PC-3 (cell line): ENCODE data around the gene CHML.

Source experiments
- EZH2 ChIP-seq: fragments of 300-600 bp; sonication (generic); IDR thresholded peaks from one replicate; pipeline ENCODE4 v1.6.1; 2017; ENCODE audit warnings: antibody characterized with exemption, mild to moderate bottlenecking, low read length; ENCODE audit not compliant: unreplicated experiment
- EZH2phosphoT487 ChIP-seq: fragments of 300-600 bp; sonication (generic); IDR thresholded peaks from 2 replicates; pipeline ENCODE4 v1.6.1; 2018; ENCODE audit warnings: mild to moderate bottlenecking, antibody characterized with exemption, low read length, borderline replicate concordance
- TF ChIP-seq, protein P1 (sequence below): fragments of 300-600 bp; sonication (generic); conservative IDR thresholded peaks from 2 replicates; pipeline ENCODE4 v1.5.1; 2017; ENCODE audit warnings: antibody characterized with exemption, low read depth, mild to moderate bottlenecking, low read length

DNA sequence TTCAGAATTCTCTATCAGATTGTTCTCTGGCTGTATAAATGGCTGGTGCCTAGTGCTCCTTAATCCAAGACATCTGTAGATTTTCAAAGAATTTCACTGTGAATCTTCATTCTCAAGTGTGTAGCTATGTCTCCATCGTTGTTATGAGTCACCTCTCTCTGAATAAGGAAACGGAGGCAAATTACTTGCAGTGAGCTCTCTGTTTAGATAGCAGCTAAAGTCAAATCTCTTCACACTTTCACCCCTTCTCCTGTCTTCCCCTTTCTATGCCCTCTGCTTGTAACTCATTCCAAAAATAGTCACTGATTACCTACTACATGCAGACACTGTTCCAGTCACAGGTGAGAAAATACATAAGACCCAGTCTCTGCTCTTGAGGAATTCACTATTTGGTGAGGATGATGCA lies 39.7 kb downstream of the CHML start:
- TF ChIP-seq EZH2 (no peak), EZH2phosphoT487 (no peak)
- TF ChIP-seq, protein P1, sequence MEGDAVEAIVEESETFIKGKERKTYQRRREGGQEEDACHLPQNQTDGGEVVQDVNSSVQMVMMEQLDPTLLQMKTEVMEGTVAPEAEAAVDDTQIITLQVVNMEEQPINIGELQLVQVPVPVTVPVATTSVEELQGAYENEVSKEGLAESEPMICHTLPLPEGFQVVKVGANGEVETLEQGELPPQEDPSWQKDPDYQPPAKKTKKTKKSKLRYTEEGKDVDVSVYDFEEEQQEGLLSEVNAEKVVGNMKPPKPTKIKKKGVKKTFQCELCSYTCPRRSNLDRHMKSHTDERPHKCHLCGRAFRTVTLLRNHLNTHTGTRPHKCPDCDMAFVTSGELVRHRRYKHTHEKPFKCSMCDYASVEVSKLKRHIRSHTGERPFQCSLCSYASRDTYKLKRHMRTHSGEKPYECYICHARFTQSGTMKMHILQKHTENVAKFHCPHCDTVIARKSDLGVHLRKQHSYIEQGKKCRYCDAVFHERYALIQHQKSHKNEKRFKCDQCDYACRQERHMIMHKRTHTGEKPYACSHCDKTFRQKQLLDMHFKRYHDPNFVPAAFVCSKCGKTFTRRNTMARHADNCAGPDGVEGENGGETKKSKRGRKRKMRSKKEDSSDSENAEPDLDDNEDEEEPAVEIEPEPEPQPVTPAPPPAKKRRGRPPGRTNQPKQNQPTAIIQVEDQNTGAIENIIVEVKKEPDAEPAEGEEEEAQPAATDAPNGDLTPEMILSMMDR = no peak
